Neural cell (in vitro differentiated cells): Measurements from ENCODE around the gene NR5A2. TPM values are rescaled to one million over a fixed set of nuclear protein-coding genes. Genes with fewer than 3 reads are reported as not detected.
A peak's percentile ranks its signal among the peaks of the same experiment; 100 is the strongest.

Experiments used
- H2AFZ ChIP-seq: fragments of 200-600, 300-800 bp; sonication (generic), shearing (Covaris generic); 2 replicates; pipeline ENCODE4 v1.6.0; 2014; ENCODE audit warnings: low read depth, mild to moderate bottlenecking, antibody characterized with exemption, low read length, moderate library complexity
- H3F3A ChIP-seq: fragments of 200-600 bp; shearing (Covaris generic); 2 replicates; pipeline ENCODE4 v1.6.1; 2016; ENCODE audit warnings: mild to moderate bottlenecking, moderate library complexity, mixed read lengths, antibody characterized with exemption, low read length; ENCODE audit not compliant: insufficient read depth, poor library complexity, severe bottlenecking
- H3K27ac ChIP-seq: fragments of 200-600, 300-800 bp; sonication (generic), shearing (Covaris generic); 2 replicates; pipeline ENCODE4 v1.5.1; 2014; ENCODE audit warnings: mild to moderate bottlenecking, low read length, moderate library complexity
- H3K27me3 ChIP-seq: fragments of 300-800, 200-600 bp; sonication (generic), shearing (Covaris generic); 2 replicates; pipeline ENCODE4 v1.6.0; 2014; ENCODE audit warnings: mild to moderate bottlenecking, low read depth, low read length, moderate library complexity; ENCODE audit not compliant: insufficient read depth
- H3K36me3 ChIP-seq: fragments of 300-800, 200-600 bp; sonication (generic), shearing (Covaris generic); 2 replicates; pipeline ENCODE4 v1.5.1; 2014; ENCODE audit warnings: mild to moderate bottlenecking, antibody characterized with exemption, low read length, moderate library complexity; ENCODE audit not compliant: insufficient read depth
- H3K4me2 ChIP-seq: fragments of 300-800, 200-600 bp; sonication (generic), shearing (Covaris generic); 2 replicates; pipeline ENCODE4 v1.6.0; 2014; ENCODE audit warnings: mild to moderate bottlenecking, low read length
- H3K4me3 ChIP-seq: fragments of 300-800, 200-600 bp; sonication (generic), shearing (Covaris generic); 2 replicates; pipeline ENCODE4 v1.5.1; 2014; ENCODE audit warnings: mild to moderate bottlenecking, low read length, moderate library complexity
- H3K79me2 ChIP-seq: fragments of 200-600 bp; shearing (Covaris generic); replicated peaks from 2 replicates; pipeline ENCODE4 v1.6.0; 2014; ENCODE audit warnings: mild to moderate bottlenecking, low read length, moderate library complexity; ENCODE audit not compliant: insufficient read depth
- H3K9ac ChIP-seq: fragments of 300-800, 200-600 bp; sonication (generic), shearing (Covaris generic); 2 replicates; pipeline ENCODE4 v1.6.1; 2016; ENCODE audit warnings: mild to moderate bottlenecking, low read length, mixed read lengths
- H3K9me2 ChIP-seq: fragments of 200-600 bp; shearing (Covaris generic); 2 replicates; pipeline ENCODE4 v1.6.1; 2016; ENCODE audit warnings: mild to moderate bottlenecking, low read length, mixed read lengths; ENCODE audit not compliant: insufficient read depth
- H3K9me3 ChIP-seq: fragments of 200-600, 300-800 bp; sonication (generic), shearing (Covaris generic); 2 replicates; pipeline ENCODE4 v1.6.1; 2016; ENCODE audit warnings: mild to moderate bottlenecking, mixed run types, low read length, moderate library complexity, mixed read lengths
- H4K20me1 ChIP-seq: fragments of 200-600 bp; shearing (Covaris generic); 2 replicates; pipeline ENCODE4 v1.6.1; 2016; ENCODE audit warnings: mild to moderate bottlenecking, mixed run types; ENCODE audit not compliant: insufficient read depth
- EP300 ChIP-seq: fragments of 450-650 bp; conservative IDR thresholded peaks from 2 replicates; pipeline ENCODE4 v1.6.1; 2014; ENCODE audit warnings: antibody characterized with exemption, mild to moderate bottlenecking, moderate library complexity; ENCODE audit not compliant: poor library complexity, severe bottlenecking
- EZH2 ChIP-seq: fragments of 200-600, 300-800 bp; shearing (Covaris generic), sonication (generic); IDR thresholded peaks from 2 replicates; pipeline ENCODE4 v1.6.1; 2014; ENCODE audit warnings: antibody characterized with exemption, low read length, borderline replicate concordance, mild to moderate bottlenecking; ENCODE audit not compliant: insufficient read depth, poor library complexity, severe bottlenecking
- MXI1 ChIP-seq: fragments of 450-650 bp; conservative IDR thresholded peaks from 2 replicates; pipeline ENCODE4 v1.6.1; 2014; ENCODE audit warnings: antibody characterized with exemption, mild to moderate bottlenecking; ENCODE audit not compliant: poor library complexity, severe bottlenecking
- POLR2AphosphoS5 ChIP-seq: IDR thresholded peaks from 2 replicates; pipeline ENCODE4 v1.6.1; 2012
- RAD21 ChIP-seq: fragments of 450-650 bp; conservative IDR thresholded peaks from 2 replicates; pipeline ENCODE4 v1.6.1; 2014; ENCODE audit warnings: antibody characterized with exemption, mild to moderate bottlenecking, moderate library complexity
- SMC3 ChIP-seq: fragments of 450-650 bp; conservative IDR thresholded peaks from 2 replicates; pipeline ENCODE4 v1.6.1; 2014; ENCODE audit warnings: antibody characterized with exemption, mild to moderate bottlenecking, moderate library complexity; ENCODE audit not compliant: poor library complexity
- TAF1 ChIP-seq: IDR thresholded peaks from 2 replicates; pipeline ENCODE4 v1.6.1; 2012; ENCODE audit warnings: low read depth
- polyA plus RNA-seq: library from polyadenylated mRNA; depleted of rRNA; stranded (reverse); fragments of >200 nt; gene quantifications from 2 replicates; pipeline ENCODE4 v1.2.3, GENCODE V29; 2014
- TF ChIP-seq, protein P1 (sequence below): fragments of 450-650 bp; IDR thresholded peaks from 2 replicates; pipeline ENCODE4 v1.5.1; 2014; ENCODE audit warnings: antibody characterized with exemption, mild to moderate bottlenecking, moderate library complexity; ENCODE audit not compliant: poor library complexity, severe bottlenecking
- TF ChIP-seq, protein P2 (sequence below): IDR thresholded peaks from 2 replicates; pipeline ENCODE4 v1.6.1; 2012; ENCODE audit warnings: borderline replicate concordance

The NR5A2 gene
- polyA plus RNA-seq, 1 donor from 2014 or later, result not detected

GRCh38 chr1:200143347-200143746 lies 115.8 kb downstream of the NR5A2 start:
- no peaks in the 10 kb centered on the region for H4K20me1 ChIP-seq
- no peaks in the 10 kb centered on the region for H3K36me3 ChIP-seq
- no peaks in the 10 kb centered on the region for H3K27me3 ChIP-seq
- H3K9me2 ChIP-seq, result no peaks in the 10 kb centered on the region
- H3F3A ChIP-seq, result no peaks in the 10 kb centered on the region
- H3K79me2 ChIP-seq, result no peaks in the 10 kb centered on the region
- no peak overlapping the region for H3K27ac ChIP-seq
- H3K4me2 ChIP-seq, result no peak overlapping the region
- H3K9me3 ChIP-seq, result no peaks in the 10 kb centered on the region
- H3K4me3 ChIP-seq, result no peak overlapping the region
- H3K9ac ChIP-seq, result no peak overlapping the region
- no peak overlapping the region for H2AFZ ChIP-seq
- TF ChIP-seq POLR2AphosphoS5, result no peak
- TF ChIP-seq, protein P1, sequence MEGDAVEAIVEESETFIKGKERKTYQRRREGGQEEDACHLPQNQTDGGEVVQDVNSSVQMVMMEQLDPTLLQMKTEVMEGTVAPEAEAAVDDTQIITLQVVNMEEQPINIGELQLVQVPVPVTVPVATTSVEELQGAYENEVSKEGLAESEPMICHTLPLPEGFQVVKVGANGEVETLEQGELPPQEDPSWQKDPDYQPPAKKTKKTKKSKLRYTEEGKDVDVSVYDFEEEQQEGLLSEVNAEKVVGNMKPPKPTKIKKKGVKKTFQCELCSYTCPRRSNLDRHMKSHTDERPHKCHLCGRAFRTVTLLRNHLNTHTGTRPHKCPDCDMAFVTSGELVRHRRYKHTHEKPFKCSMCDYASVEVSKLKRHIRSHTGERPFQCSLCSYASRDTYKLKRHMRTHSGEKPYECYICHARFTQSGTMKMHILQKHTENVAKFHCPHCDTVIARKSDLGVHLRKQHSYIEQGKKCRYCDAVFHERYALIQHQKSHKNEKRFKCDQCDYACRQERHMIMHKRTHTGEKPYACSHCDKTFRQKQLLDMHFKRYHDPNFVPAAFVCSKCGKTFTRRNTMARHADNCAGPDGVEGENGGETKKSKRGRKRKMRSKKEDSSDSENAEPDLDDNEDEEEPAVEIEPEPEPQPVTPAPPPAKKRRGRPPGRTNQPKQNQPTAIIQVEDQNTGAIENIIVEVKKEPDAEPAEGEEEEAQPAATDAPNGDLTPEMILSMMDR, result no peak
- no peak for TF ChIP-seq MXI1
- TF ChIP-seq SMC3, result no peak

DNA sequence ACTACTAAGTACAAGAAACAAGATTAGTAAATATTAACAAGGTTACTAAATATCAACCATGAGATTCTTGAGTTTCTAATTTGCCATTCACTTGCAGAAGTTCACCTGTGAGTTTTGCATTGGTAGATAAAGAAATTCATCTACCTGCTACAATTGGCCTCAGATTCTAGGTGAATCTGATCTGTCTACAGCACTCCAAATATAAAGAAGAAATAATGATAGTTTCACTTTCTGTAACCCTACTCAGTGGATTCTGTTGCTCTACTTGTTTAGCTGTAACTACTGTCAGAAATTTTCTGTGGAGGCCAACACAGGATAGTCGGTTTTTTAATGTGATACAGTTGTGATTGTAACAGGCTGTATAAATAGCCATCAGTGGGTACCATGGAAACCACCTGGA lies 118.6 kb downstream of the NR5A2 start:
- Histone ChIP-seq H3F3A (no peaks in the 10 kb centered on the region), H3K4me2 (no peak overlapping the region), H3K9me2 (no peaks in the 10 kb centered on the region), H3K4me3 (no peak overlapping the region), H3K9ac (no peak overlapping the region), H3K27ac (no peak overlapping the region), H2AFZ (no peak overlapping the region), H3K9me3 (no peaks in the 10 kb centered on the region), H3K79me2 (no peaks in the 10 kb centered on the region), H3K27me3 (no peaks in the 10 kb centered on the region), H4K20me1 (no peaks in the 10 kb centered on the region), H3K36me3 (no peaks in the 10 kb centered on the region)
- TF ChIP-seq SMC3 (no peak), POLR2AphosphoS5 (peak; percentile 42), RAD21 (no peak)

DNA sequence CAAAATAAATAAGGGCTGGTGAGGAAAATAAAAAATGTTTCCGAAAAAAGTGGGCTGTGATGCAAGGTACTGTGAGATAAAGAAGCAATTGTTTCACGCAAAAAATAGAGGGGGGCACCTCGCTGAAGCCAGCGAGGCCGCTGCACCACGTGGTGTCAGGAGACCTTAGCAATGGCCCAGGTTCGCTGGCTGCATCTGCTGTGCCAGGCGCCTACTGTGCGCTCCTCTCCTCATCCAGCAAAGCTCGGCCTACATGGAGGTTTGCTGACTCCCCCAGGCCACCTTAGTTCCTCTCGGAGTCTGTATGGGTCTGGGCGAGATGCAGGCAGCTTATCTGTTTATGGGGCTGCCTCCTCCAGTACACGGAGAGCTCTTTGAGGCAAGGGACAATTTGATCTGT lies 119.6 kb downstream of the NR5A2 start:
- Histone ChIP-seq H3K4me2 (no peak overlapping the region), H3K4me3 (no peak overlapping the region), H3F3A (no peaks in the 10 kb centered on the region), H3K9ac (no peak overlapping the region), H2AFZ (no peak overlapping the region), H3K27ac (no peak overlapping the region), H3K9me2 (no peaks in the 10 kb centered on the region), H3K36me3 (no peaks in the 10 kb centered on the region), H4K20me1 (no peaks in the 10 kb centered on the region), H3K9me3 (no peaks in the 10 kb centered on the region), H3K27me3 (no peaks in the 10 kb centered on the region), H3K79me2 (no peaks in the 10 kb centered on the region)
- TF ChIP-seq RAD21 (no peak), POLR2AphosphoS5 (no peak), EP300 (no peak), TAF1 (no peak), MXI1 (no peak), EZH2 (no peak), SMC3 (no peak)
- TF ChIP-seq, protein P1, result no peak
- TF ChIP-seq, protein P2, sequence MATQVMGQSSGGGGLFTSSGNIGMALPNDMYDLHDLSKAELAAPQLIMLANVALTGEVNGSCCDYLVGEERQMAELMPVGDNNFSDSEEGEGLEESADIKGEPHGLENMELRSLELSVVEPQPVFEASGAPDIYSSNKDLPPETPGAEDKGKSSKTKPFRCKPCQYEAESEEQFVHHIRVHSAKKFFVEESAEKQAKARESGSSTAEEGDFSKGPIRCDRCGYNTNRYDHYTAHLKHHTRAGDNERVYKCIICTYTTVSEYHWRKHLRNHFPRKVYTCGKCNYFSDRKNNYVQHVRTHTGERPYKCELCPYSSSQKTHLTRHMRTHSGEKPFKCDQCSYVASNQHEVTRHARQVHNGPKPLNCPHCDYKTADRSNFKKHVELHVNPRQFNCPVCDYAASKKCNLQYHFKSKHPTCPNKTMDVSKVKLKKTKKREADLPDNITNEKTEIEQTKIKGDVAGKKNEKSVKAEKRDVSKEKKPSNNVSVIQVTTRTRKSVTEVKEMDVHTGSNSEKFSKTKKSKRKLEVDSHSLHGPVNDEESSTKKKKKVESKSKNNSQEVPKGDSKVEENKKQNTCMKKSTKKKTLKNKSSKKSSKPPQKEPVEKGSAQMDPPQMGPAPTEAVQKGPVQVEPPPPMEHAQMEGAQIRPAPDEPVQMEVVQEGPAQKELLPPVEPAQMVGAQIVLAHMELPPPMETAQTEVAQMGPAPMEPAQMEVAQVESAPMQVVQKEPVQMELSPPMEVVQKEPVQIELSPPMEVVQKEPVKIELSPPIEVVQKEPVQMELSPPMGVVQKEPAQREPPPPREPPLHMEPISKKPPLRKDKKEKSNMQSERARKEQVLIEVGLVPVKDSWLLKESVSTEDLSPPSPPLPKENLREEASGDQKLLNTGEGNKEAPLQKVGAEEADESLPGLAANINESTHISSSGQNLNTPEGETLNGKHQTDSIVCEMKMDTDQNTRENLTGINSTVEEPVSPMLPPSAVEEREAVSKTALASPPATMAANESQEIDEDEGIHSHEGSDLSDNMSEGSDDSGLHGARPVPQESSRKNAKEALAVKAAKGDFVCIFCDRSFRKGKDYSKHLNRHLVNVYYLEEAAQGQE, result no peak
